KMS-11 (cell line): ENCODE data around the gene PRKAR2A.
"Not testable (repeated sequence)": the region's sequence is repeated elsewhere in the genome, so short reads cannot be mapped to it uniquely, and the experiment has no call there.

Source experiments
- H2AFZ ChIP-seq: fragments of 200-600 bp; sonication (generic); 2 replicates; pipeline ENCODE4 v1.6.1; 2016; ENCODE audit warnings: antibody characterized with exemption, mixed run types, low read depth
- H3K27ac ChIP-seq: fragments of 200-600 bp; sonication (generic); 2 replicates; pipeline ENCODE4 v1.6.1; 2016; ENCODE audit warnings: mild to moderate bottlenecking, mixed run types
- H3K27me3 ChIP-seq: fragments of 200-600 bp; sonication (generic); 2 replicates; pipeline ENCODE4 v1.6.1; 2017; ENCODE audit warnings: mild to moderate bottlenecking, low read depth, mixed run types, moderate library complexity; ENCODE audit not compliant: insufficient read depth
- H3K36me3 ChIP-seq: fragments of 200-600 bp; sonication (generic); 2 replicates; pipeline ENCODE4 v1.6.1; 2017; ENCODE audit warnings: mild to moderate bottlenecking, mixed run types; ENCODE audit not compliant: insufficient read depth
- H3K4me1 ChIP-seq: fragments of 200-600 bp; sonication (generic); 2 replicates; pipeline ENCODE4 v1.6.1; 2016; ENCODE audit warnings: mild to moderate bottlenecking, low read depth, mixed run types; ENCODE audit not compliant: poor library complexity, severe bottlenecking
- H3K4me2 ChIP-seq: fragments of 200-600 bp; sonication (generic); 2 replicates; pipeline ENCODE4 v1.7.0; 2016; ENCODE audit warnings: mild to moderate bottlenecking, mixed run types
- H3K4me3 ChIP-seq: fragments of 200-600 bp; sonication (generic); IDR thresholded peaks from 2 replicates; pipeline ENCODE4 v1.6.1; 2017; ENCODE audit warnings: low read depth, low read length, mixed read lengths; ENCODE audit not compliant: insufficient read depth
- H3K79me2 ChIP-seq: fragments of 200-600 bp; sonication (generic); 2 replicates; pipeline ENCODE4 v1.6.1; 2016; ENCODE audit warnings: low read depth, mixed run types; ENCODE audit not compliant: insufficient read depth
- H3K9ac ChIP-seq: fragments of 200-600 bp; sonication (generic); 2 replicates; pipeline ENCODE4 v1.6.1; 2016; ENCODE audit warnings: mild to moderate bottlenecking, mixed run types
- H4K20me1 ChIP-seq: fragments of 200-600 bp; sonication (generic); 2 replicates; pipeline ENCODE4 v1.6.1; 2016; ENCODE audit warnings: mild to moderate bottlenecking, mixed run types; ENCODE audit not compliant: insufficient read depth
- CTCF ChIP-seq: fragments of 200-600 bp; sonication (generic); conservative IDR thresholded peaks from 2 replicates; pipeline ENCODE4 v1.6.1; 2017; ENCODE audit warnings: low read depth, mild to moderate bottlenecking, antibody characterized with exemption, low read length, moderate library complexity, mixed read lengths

The PRKAR2A gene

GRCh38 chr3:48797626-48798025 lies 50.0 kb downstream of the PRKAR2A start:
- H4K20me1 ChIP-seq, result no peaks in the 10 kb centered on the region
- H3K27ac ChIP-seq, result no peak overlapping the region
- no peak overlapping the region for H3K4me2 ChIP-seq
- no peak overlapping the region for H3K4me3 ChIP-seq
- no peak overlapping the region for H3K9ac ChIP-seq
- TF ChIP-seq CTCF, result no peak
- no peaks in the 10 kb centered on the region for H3K79me2 ChIP-seq
- no peaks in the 10 kb centered on the region for H3K4me1 ChIP-seq
- H2AFZ ChIP-seq, result no peak overlapping the region
- H3K27me3 ChIP-seq, result no peaks in the 10 kb centered on the region
- no peaks in the 10 kb centered on the region for H3K36me3 ChIP-seq

- Histone ChIP-seq H3K4me1 (no peaks in the 10 kb centered on the region), H3K27me3 (no peaks in the 10 kb centered on the region), H3K9ac (no peak overlapping the region), H3K36me3 (no peaks in the 10 kb centered on the region), H3K79me2 (no peaks in the 10 kb centered on the region), H3K4me2 (no peak overlapping the region), H3K27ac (no peak overlapping the region), H2AFZ (no peak overlapping the region), H4K20me1 (no peaks in the 10 kb centered on the region), H3K4me3 (no peak overlapping the region)
- no peak for TF ChIP-seq CTCF
Observed at GRCh38 chr3:48795997-48796732, 51.5 kb downstream of the PRKAR2A start.

GRCh38 chr3:48793484-48793883 lies 54.2 kb downstream of the PRKAR2A start:
- not testable (repeated sequence) for H3K27me3 ChIP-seq, H3K9ac ChIP-seq, H3K4me1 ChIP-seq, H3K79me2 ChIP-seq, H3K4me2 ChIP-seq, H2AFZ ChIP-seq, H4K20me1 ChIP-seq, H3K4me3 ChIP-seq, H3K36me3 ChIP-seq, H3K27ac ChIP-seq

GRCh38 chr3:48789665-48790064 lies 58.0 kb downstream of the PRKAR2A start:
- no peak overlapping the region for H3K4me3 ChIP-seq
- no peak overlapping the region for H3K9ac ChIP-seq
- H3K27me3 ChIP-seq, result no peaks in the 10 kb centered on the region
- H3K4me1 ChIP-seq, result no peaks in the 10 kb centered on the region
- H2AFZ ChIP-seq, result no peak overlapping the region
- no peaks in the 10 kb centered on the region for H4K20me1 ChIP-seq
- no peaks in the 10 kb centered on the region for H3K36me3 ChIP-seq
- no peak overlapping the region for H3K27ac ChIP-seq
- no peaks in the 10 kb centered on the region for H3K79me2 ChIP-seq
- no peak for TF ChIP-seq CTCF
- no peak overlapping the region for H3K4me2 ChIP-seq

- H4K20me1 ChIP-seq, result no peaks in the 10 kb centered on the region
- no peaks in the 10 kb centered on the region for H3K4me1 ChIP-seq
- no peak overlapping the region for H3K4me3 ChIP-seq
- no peak overlapping the region for H3K9ac ChIP-seq
- H3K27me3 ChIP-seq, result no peaks in the 10 kb centered on the region
- no peak for TF ChIP-seq CTCF
- no peaks in the 10 kb centered on the region for H3K79me2 ChIP-seq
- H3K36me3 ChIP-seq, result no peaks in the 10 kb centered on the region
- no peak overlapping the region for H3K27ac ChIP-seq
- H3K4me2 ChIP-seq, result no peak overlapping the region
- no peak overlapping the region for H2AFZ ChIP-seq
Observed at GRCh38 chr3:48788544-48789162, 59.0 kb downstream of the PRKAR2A start.
